Effector memory CD8-positive, alpha-beta T cell (primary cell): Measurements from ENCODE around the gene XYLT1.

Experiments
- ATAC-seq: fragments of 150-1000 bp; cut with Tn5 transposase; replicated peaks from 2 replicates; pipeline ENCODE4 v1.10.0; 2021; ENCODE audit warnings: mild to moderate bottlenecking, moderate library complexity
- DNase-seq, 3 experiments: peaks; one replicate each; pipeline ENCODE4 v3.0.0; 2021
- H3K27ac Mint-ChIP-seq, 2 donors: one replicate each; pipeline ENCODE4 v1.8.0; 2022; ENCODE audit warnings: mild to moderate bottlenecking in 2 of 2, mixed read lengths in 2 of 2, moderate library complexity in 2 of 2
- H3K27me3 Mint-ChIP-seq, 2 donors: one replicate each; pipeline ENCODE4 v1.8.0; 2022; ENCODE audit warnings: mixed read lengths in 2 of 2
- H3K36me3 Mint-ChIP-seq: one replicate; pipeline ENCODE4 v1.8.0; 2022; ENCODE audit warnings: mild to moderate bottlenecking, moderate library complexity, mixed read lengths; ENCODE audit not compliant: insufficient read depth
- H3K4me1 Mint-ChIP-seq, 2 donors: one replicate each; pipeline ENCODE4 v1.8.0; 2022; ENCODE audit warnings: low read depth in 2 of 2, mixed read lengths in 2 of 2
- H3K4me3 Mint-ChIP-seq, 2 donors: one replicate each; pipeline ENCODE4 v1.8.0; 2022; ENCODE audit warnings: mild to moderate bottlenecking in 2 of 2, mixed read lengths in 2 of 2, moderate library complexity in 2 of 2
- H3K9me3 Mint-ChIP-seq, 2 donors: one replicate each; pipeline ENCODE4 v1.8.0; 2022; ENCODE audit warnings: mixed read lengths in 2 of 2

Gene XYLT1

GRCh38 chr16:17375461-17376304, 95.1 kb downstream of the XYLT1 start:
- Mint-ChIP-seq H3K9me3 (no peaks in the 10 kb centered on the region), H3K36me3 (peaks cover 3% of the 10 kb centered on the region), H3K27ac (peak overlapping the region in 1 of 2 donors; percentile 58), H3K4me3 (no peak overlapping the region), H3K4me1 (peaks cover 45 to 47% of the 10 kb centered on the region in 2 donors), H3K27me3 (no peaks in the 10 kb centered on the region)
- no peak for DNase-seq
- ATAC-seq: peak; percentile 43

GRCh38 chr16:17374668-17375255, 96.0 kb downstream of the XYLT1 start:
- Mint-ChIP-seq H3K27me3 (no peaks in the 10 kb centered on the region), H3K9me3 (peaks cover 0 to 3% of the 10 kb centered on the region in 2 donors), H3K4me1 (peaks cover 50 to 57% of the 10 kb centered on the region in 2 donors), H3K4me3 (no peak overlapping the region), H3K27ac (peak overlapping the region in 1 of 2 donors; percentile 58), H3K36me3 (peaks cover 8% of the 10 kb centered on the region)
- DNase-seq (no peak), ATAC-seq (no peak)

- H3K9me3 Mint-ChIP-seq: peaks cover 0 to 6% of the 10 kb centered on the region in 2 donors
- ATAC-seq (no peak), DNase-seq (no peak)
- H3K27me3 Mint-ChIP-seq: no peaks in the 10 kb centered on the region
- peaks cover 53 to 64% of the 10 kb centered on the region in 2 donors for H3K4me1 Mint-ChIP-seq
- no peak overlapping the region for H3K4me3 Mint-ChIP-seq
- H3K27ac Mint-ChIP-seq: peak overlapping the region in 1 of 2 donors; percentile 58
- H3K36me3 Mint-ChIP-seq: peaks cover 18% of the 10 kb centered on the region
Measured at GRCh38 chr16:17373533-17373932, 97.2 kb downstream of the XYLT1 start.

GRCh38 chr16:17372386-17372785, 98.4 kb downstream of the XYLT1 start:
- Mint-ChIP-seq H3K9me3 (peaks cover under 1 to 6% of the 10 kb centered on the region in 2 donors), H3K4me1 (peaks cover 56 to 65% of the 10 kb centered on the region in 2 donors), H3K4me3 (no peak overlapping the region), H3K36me3 (peaks cover 24% of the 10 kb centered on the region), H3K27me3 (no peaks in the 10 kb centered on the region), H3K27ac (no peak overlapping the region)
- no peak for ATAC-seq
- DNase-seq: no peak

GRCh38 chr16:17371299-17371698, 99.5 kb downstream of the XYLT1 start:
- Mint-ChIP-seq H3K4me3 (peak overlapping the region; percentile 79 to 87), H3K36me3 (peaks cover 24% of the 10 kb centered on the region), H3K9me3 (peaks cover 2 to 6% of the 10 kb centered on the region in 2 donors), H3K27me3 (no peaks in the 10 kb centered on the region), H3K4me1 (peaks cover 65 to 76% of the 10 kb centered on the region in 2 donors), H3K27ac (peak overlapping the region; percentile 97 to 99)
- DNase-seq: no peak
- no peak for ATAC-seq

GRCh38 chr16:17370731-17371285, 100.0 kb downstream of the XYLT1 start:
- Mint-ChIP-seq H3K27me3 (no peaks in the 10 kb centered on the region), H3K4me1 (peaks cover 69 to 81% of the 10 kb centered on the region in 2 donors), H3K27ac (peak overlapping the region; percentile 97 to 99), H3K36me3 (peaks cover 24% of the 10 kb centered on the region), H3K9me3 (peaks cover 2 to 6% of the 10 kb centered on the region in 2 donors), H3K4me3 (peak overlapping the region; percentile 79 to 87)
- DNase-seq (no peak), ATAC-seq (no peak)

- H3K4me3 Mint-ChIP-seq: peak overlapping the region; percentile 79 to 87
- peak overlapping the region; percentile 97 to 99 for H3K27ac Mint-ChIP-seq
- H3K4me1 Mint-ChIP-seq: peaks cover 72 to 86% of the 10 kb centered on the region in 2 donors
- no peaks in the 10 kb centered on the region for H3K27me3 Mint-ChIP-seq
- H3K9me3 Mint-ChIP-seq: peaks cover 2 to 6% of the 10 kb centered on the region in 2 donors
- ATAC-seq: peak; percentile 4
- peaks cover 24% of the 10 kb centered on the region for H3K36me3 Mint-ChIP-seq
- DNase-seq: no peak
Measured at GRCh38 chr16:17370223-17370707, 100.5 kb downstream of the XYLT1 start.

- H3K27me3 Mint-ChIP-seq: no peaks in the 10 kb centered on the region
- ATAC-seq: peak; percentile 89
- H3K27ac Mint-ChIP-seq: peak overlapping the region; percentile 97 to 99
- peaks cover 24% of the 10 kb centered on the region for H3K36me3 Mint-ChIP-seq
- peak; percentile 74 to 75 (median 75) for DNase-seq
- H3K4me3 Mint-ChIP-seq: peak overlapping the region; percentile 79 to 87
- H3K4me1 Mint-ChIP-seq: peaks cover 76 to 89% of the 10 kb centered on the region in 2 donors
- H3K9me3 Mint-ChIP-seq: peaks cover 2 to 6% of the 10 kb centered on the region in 2 donors
Measured at GRCh38 chr16:17369421-17370222, 101.1 kb downstream of the XYLT1 start.

- DNase-seq: peak in 1 of 3 experiments; percentile 16
- ATAC-seq: peak; percentile 33
Measured at GRCh38 chr16:17368951-17369350, 101.8 kb downstream of the XYLT1 start.

GRCh38 chr16:17368446-17368845, 102.3 kb downstream of the XYLT1 start:
- peaks cover 2 to 6% of the 10 kb centered on the region in 2 donors for H3K9me3 Mint-ChIP-seq
- H3K4me3 Mint-ChIP-seq: peak overlapping the region; percentile 79 to 87
- no peak for DNase-seq
- H3K4me1 Mint-ChIP-seq: peaks cover 76 to 89% of the 10 kb centered on the region in 2 donors
- H3K27me3 Mint-ChIP-seq: no peaks in the 10 kb centered on the region
- peaks cover 24% of the 10 kb centered on the region for H3K36me3 Mint-ChIP-seq
- no peak for ATAC-seq
- H3K27ac Mint-ChIP-seq: peak overlapping the region; percentile 97 to 99

More at GRCh38 chr16:17368951-17369350, 101.8 kb downstream of the XYLT1 start:
- peaks cover 24% of the 10 kb centered on the region for H3K36me3 Mint-ChIP-seq
- peak overlapping the region; percentile 79 to 87 for H3K4me3 Mint-ChIP-seq
- no peaks in the 10 kb centered on the region for H3K27me3 Mint-ChIP-seq
- peak overlapping the region; percentile 97 to 99 for H3K27ac Mint-ChIP-seq
- H3K4me1 Mint-ChIP-seq: peaks cover 76 to 89% of the 10 kb centered on the region in 2 donors
- peaks cover 2 to 6% of the 10 kb centered on the region in 2 donors for H3K9me3 Mint-ChIP-seq

GRCh38 chr16:17367923-17368322, 102.8 kb downstream of the XYLT1 start:
- H3K36me3 Mint-ChIP-seq: peaks cover 24% of the 10 kb centered on the region
- peak overlapping the region; percentile 53 to 68 for H3K4me3 Mint-ChIP-seq
- H3K27ac Mint-ChIP-seq: peak overlapping the region; percentile 97 to 99
- no peak for ATAC-seq
- H3K4me1 Mint-ChIP-seq: peaks cover 80 to 91% of the 10 kb centered on the region in 2 donors
- DNase-seq: no peak
- peaks cover 2 to 6% of the 10 kb centered on the region in 2 donors for H3K9me3 Mint-ChIP-seq
- no peaks in the 10 kb centered on the region for H3K27me3 Mint-ChIP-seq

GRCh38 chr16:17367036-17367435, 103.7 kb downstream of the XYLT1 start:
- ATAC-seq: peak; percentile 5
- Mint-ChIP-seq H3K27ac (peak overlapping the region; percentile 97 to 99), H3K4me1 (peaks cover 84 to 93% of the 10 kb centered on the region in 2 donors), H3K27me3 (no peaks in the 10 kb centered on the region), H3K4me3 (peak overlapping the region; percentile 68 to 69), H3K36me3 (peaks cover 24% of the 10 kb centered on the region), H3K9me3 (peaks cover 2 to 6% of the 10 kb centered on the region in 2 donors)
- peak in 2 of 3 experiments; percentile 18 to 38 for DNase-seq
